ENCODE data around the gene MED1. TPM values are rescaled to one million over a fixed set of nuclear protein-coding genes. Genes with fewer than 3 reads are reported as not detected.

Gene MED1
- total and polyA plus RNA-seq, 9 of the 15 experiments (the other 6 are each of a cell fraction or from before 2014, with no cell fraction given): 14.0 to 59.8 (median 46.7) TPM

- TF ChIP-seq TAF7 (tag; IDR thresholded peaks at IDR 0.05) (peak; percentile 93), TRIM25 (IDR thresholded peaks at IDR 0.05; ENCODE audit: borderline replicate concordance) (no peak), JUND (IDR thresholded peaks at IDR 0.05; ENCODE audit: borderline replicate concordance, low read depth, low read length) (peak; percentile 2; the same call in 1 of the 2 replicates), JUND (tag; IDR thresholded peaks at IDR 0.05; ENCODE audit: borderline replicate concordance, low read depth, low read length) (0 out of 3 replicates have a peak, but pooled peaks have one; percentile 37), CEBPZ (IDR thresholded peaks at IDR 0.05; ENCODE audit: borderline replicate concordance, low read depth, low read length) (no peak), TFAM (CRISPR knock-in tag; conservative IDR thresholded peaks at IDR 0.05) (no peak), ZNF212 (CRISPR knock-in tag; IDR thresholded peaks at IDR 0.05) (no peak), DACH1 (IDR thresholded peaks at IDR 0.05; ENCODE audit: partially characterized antibody) (no peak), ADNP (tag; IDR thresholded peaks at IDR 0.05) (no peak), GMEB1 (CRISPR knock-in tag; IDR thresholded peaks at IDR 0.05) (no peak), ELK3 (CRISPR knock-in tag; IDR thresholded peaks at IDR 0.05) (no peak), TAF1 (IDR thresholded peaks at IDR 0.05; ENCODE audit: control insufficient read depth, extremely low read depth, insufficient read depth, low read length, severe bottlenecking) (peak; percentile 97), ZBTB9 (CRISPR knock-in tag; IDR thresholded peaks at IDR 0.05) (peak; percentile 74; the same call in 1 of the 2 replicates), GTF2F1 (IDR thresholded peaks at IDR 0.05; ENCODE audit: low read depth, low read length) (0 out of 2 replicates have a peak, but pooled peaks have one; percentile 28), ZNF511 (CRISPR knock-in tag; IDR thresholded peaks at IDR 0.05) (no peak), ZNF12 (CRISPR knock-in tag; IDR thresholded peaks at IDR 0.05) (no peak)
These were observed 10.3 kb upstream of the MED1 start, which contains the start of gene CDK12 (continued) for GRCh38 chr17:39461113-39461925.

Measured in K562 (cell line).